SU-DHL-6 (cell line): ENCODE results near the gene STRBP.

Experiments used
- EZH2phosphoT487 ChIP-seq: fragments of 200-600 bp; sonication (generic), shearing (Covaris generic); conservative IDR thresholded peaks from 2 replicates; pipeline ENCODE4 v1.6.1; 2018; ENCODE audit warnings: mild to moderate bottlenecking, antibody characterized with exemption, low read length, moderate library complexity, mixed read lengths
- TF ChIP-seq, protein P1 (sequence below): fragments of 200-600 bp; sonication (generic); IDR thresholded peaks from one replicate; pipeline ENCODE4 v1.5.1; 2017; ENCODE audit warnings: antibody characterized with exemption, mild to moderate bottlenecking, low read length, moderate library complexity; ENCODE audit not compliant: insufficient read depth, poor library complexity, severe bottlenecking

GRCh38 chr9:123099548-123099947 lies 168.8 kb downstream of the STRBP start:
- TF ChIP-seq, protein P1, sequence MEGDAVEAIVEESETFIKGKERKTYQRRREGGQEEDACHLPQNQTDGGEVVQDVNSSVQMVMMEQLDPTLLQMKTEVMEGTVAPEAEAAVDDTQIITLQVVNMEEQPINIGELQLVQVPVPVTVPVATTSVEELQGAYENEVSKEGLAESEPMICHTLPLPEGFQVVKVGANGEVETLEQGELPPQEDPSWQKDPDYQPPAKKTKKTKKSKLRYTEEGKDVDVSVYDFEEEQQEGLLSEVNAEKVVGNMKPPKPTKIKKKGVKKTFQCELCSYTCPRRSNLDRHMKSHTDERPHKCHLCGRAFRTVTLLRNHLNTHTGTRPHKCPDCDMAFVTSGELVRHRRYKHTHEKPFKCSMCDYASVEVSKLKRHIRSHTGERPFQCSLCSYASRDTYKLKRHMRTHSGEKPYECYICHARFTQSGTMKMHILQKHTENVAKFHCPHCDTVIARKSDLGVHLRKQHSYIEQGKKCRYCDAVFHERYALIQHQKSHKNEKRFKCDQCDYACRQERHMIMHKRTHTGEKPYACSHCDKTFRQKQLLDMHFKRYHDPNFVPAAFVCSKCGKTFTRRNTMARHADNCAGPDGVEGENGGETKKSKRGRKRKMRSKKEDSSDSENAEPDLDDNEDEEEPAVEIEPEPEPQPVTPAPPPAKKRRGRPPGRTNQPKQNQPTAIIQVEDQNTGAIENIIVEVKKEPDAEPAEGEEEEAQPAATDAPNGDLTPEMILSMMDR, result no peak
- TF ChIP-seq EZH2phosphoT487, result no peak
